ENCODE results near the gene CPT1C.

The CPT1C gene

DNA sequence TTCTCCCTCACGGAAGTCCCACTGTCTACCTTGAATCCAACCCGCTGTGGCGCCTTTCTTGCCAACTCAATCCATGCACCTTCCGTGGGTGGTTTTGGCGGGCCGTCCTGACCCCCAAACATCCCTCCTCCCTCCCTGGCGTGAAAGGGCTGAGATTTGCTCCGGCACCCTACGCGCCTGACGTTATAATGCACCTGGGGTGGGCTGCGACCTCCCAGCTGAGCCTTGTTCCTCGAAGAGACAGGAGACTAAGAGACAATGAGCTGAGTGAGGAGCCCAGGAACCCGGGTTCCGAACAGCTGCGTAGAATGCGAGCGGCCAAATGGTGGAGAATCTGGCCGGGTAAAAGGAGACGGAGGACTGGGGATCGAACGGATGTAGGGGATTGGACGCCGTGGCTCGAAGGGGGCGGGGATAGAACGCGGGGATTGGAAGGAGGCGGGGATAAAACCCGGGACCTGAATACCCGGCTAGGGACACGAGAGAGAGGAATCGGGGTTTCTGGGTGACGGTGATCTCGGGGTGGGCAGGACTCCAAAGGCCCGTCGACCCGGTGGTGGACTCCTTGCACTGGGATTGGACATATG lies at the start of gene CPT1C:
Gene CPT1C, plus strand, starts transcription at position 461 of the 587 bp plus-strand sequence. CDS start 1,137 bp downstream, outside the sequence.
- no peak within 1 kb of the TSS for H3K4me3 ChIP-seq (IDR thresholded peaks at IDR 0.05; ENCODE audit: insufficient read depth, low read depth, low read length)
- H3K4me1 ChIP-seq (ENCODE audit: low read depth, poor library complexity, severe bottlenecking), result no peaks in the 10 kb centered on the region
- peak within 1 kb of the TSS; percentile 42 for H2AFZ ChIP-seq (ENCODE audit: low read depth)
- TF ChIP-seq, protein P1, sequence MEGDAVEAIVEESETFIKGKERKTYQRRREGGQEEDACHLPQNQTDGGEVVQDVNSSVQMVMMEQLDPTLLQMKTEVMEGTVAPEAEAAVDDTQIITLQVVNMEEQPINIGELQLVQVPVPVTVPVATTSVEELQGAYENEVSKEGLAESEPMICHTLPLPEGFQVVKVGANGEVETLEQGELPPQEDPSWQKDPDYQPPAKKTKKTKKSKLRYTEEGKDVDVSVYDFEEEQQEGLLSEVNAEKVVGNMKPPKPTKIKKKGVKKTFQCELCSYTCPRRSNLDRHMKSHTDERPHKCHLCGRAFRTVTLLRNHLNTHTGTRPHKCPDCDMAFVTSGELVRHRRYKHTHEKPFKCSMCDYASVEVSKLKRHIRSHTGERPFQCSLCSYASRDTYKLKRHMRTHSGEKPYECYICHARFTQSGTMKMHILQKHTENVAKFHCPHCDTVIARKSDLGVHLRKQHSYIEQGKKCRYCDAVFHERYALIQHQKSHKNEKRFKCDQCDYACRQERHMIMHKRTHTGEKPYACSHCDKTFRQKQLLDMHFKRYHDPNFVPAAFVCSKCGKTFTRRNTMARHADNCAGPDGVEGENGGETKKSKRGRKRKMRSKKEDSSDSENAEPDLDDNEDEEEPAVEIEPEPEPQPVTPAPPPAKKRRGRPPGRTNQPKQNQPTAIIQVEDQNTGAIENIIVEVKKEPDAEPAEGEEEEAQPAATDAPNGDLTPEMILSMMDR (conservative IDR thresholded peaks at IDR 0.05; ENCODE audit: low read depth, low read length), result no peak
- no peaks in the 10 kb centered on the region for H3K36me3 ChIP-seq (ENCODE audit: insufficient read depth)
- H3K79me2 ChIP-seq (ENCODE audit: insufficient read depth, low read depth), result no peaks in the 10 kb centered on the region
- H3K4me2 ChIP-seq, result peak within 1 kb of the TSS; percentile 43
- no peak within 1 kb of the TSS for H3K27ac ChIP-seq
- no peaks in the 10 kb centered on the region for H4K20me1 ChIP-seq (ENCODE audit: insufficient read depth)
- no peaks in the 10 kb centered on the region for H3K27me3 ChIP-seq (ENCODE audit: insufficient read depth, low read depth)
- no peak within 1 kb of the TSS for H3K9ac ChIP-seq

- Histone ChIP-seq H3K27ac (peak within 1 kb of the TSS; percentile 70), H2AFZ (ENCODE audit: low read depth) (peak within 1 kb of the TSS; percentile 69), H3K4me2 (peak within 1 kb of the TSS; percentile 89), H3K4me1 (ENCODE audit: low read depth, poor library complexity, severe bottlenecking) (peaks cover 35% of the 10 kb centered on the region), H3K9ac (peak within 1 kb of the TSS; percentile 81), H3K4me3 (IDR thresholded peaks at IDR 0.05; ENCODE audit: insufficient read depth, low read depth, low read length) (no peak within 1 kb of the TSS), H3K36me3 (ENCODE audit: insufficient read depth) (no peaks in the 10 kb centered on the region), H4K20me1 (ENCODE audit: insufficient read depth) (no peaks in the 10 kb centered on the region), H3K79me2 (ENCODE audit: insufficient read depth, low read depth) (peaks cover 32% of the 10 kb centered on the region), H3K27me3 (ENCODE audit: insufficient read depth, low read depth) (peaks cover 14% of the 10 kb centered on the region; the same call in 1 of the 2 replicates)
- TF ChIP-seq, protein P1 (conservative IDR thresholded peaks at IDR 0.05; ENCODE audit: low read depth, low read length), result no peak
Observed at GRCh38 chr19:49641688-49642491, 49.0 kb upstream of the CPT1C start, which contains the start of gene SCAF1. Gene SCAF1 (plus strand): TSS chr19:49642209. CDS start chr19:49645027, 2,818 bp downstream.

- Histone ChIP-seq H3K36me3 (ENCODE audit: insufficient read depth) (no peaks in the 10 kb centered on the region; the same call in 1 of the 2 replicates), H3K4me2 (peak overlapping the region; percentile 89), H3K27me3 (ENCODE audit: insufficient read depth, low read depth) (peaks cover 14% of the 10 kb centered on the region; the same call in 1 of the 2 replicates), H3K79me2 (ENCODE audit: insufficient read depth, low read depth) (peaks cover 33% of the 10 kb centered on the region), H3K4me1 (ENCODE audit: low read depth, poor library complexity, severe bottlenecking) (peaks cover 35% of the 10 kb centered on the region), H3K4me3 (IDR thresholded peaks at IDR 0.05; ENCODE audit: insufficient read depth, low read depth, low read length) (no peak overlapping the region), H3K27ac (peak overlapping the region; percentile 60), H4K20me1 (ENCODE audit: insufficient read depth) (no peaks in the 10 kb centered on the region), H3K9ac (peak overlapping the region; percentile 81), H2AFZ (ENCODE audit: low read depth) (peak overlapping the region; percentile 69)
- TF ChIP-seq, protein P1 (conservative IDR thresholded peaks at IDR 0.05; ENCODE audit: low read depth, low read length), result no peak
Observed at GRCh38 chr19:49642492-49643035, 48.4 kb upstream of the CPT1C start.

GRCh38 chr19:49643466-49643865 lies 47.5 kb upstream of the CPT1C start:
- no peak overlapping the region for H3K27ac ChIP-seq

More at GRCh38 chr19:49643466-49643865, 47.5 kb upstream of the CPT1C start:
- H3K27me3 ChIP-seq (ENCODE audit: insufficient read depth, low read depth), result peaks cover 11% of the 10 kb centered on the region; the same call in 1 of the 2 replicates
- TF ChIP-seq, protein P1 (conservative IDR thresholded peaks at IDR 0.05; ENCODE audit: low read depth, low read length), result no peak
- H3K9ac ChIP-seq, result no peak overlapping the region
- peaks cover 33% of the 10 kb centered on the region for H3K79me2 ChIP-seq (ENCODE audit: insufficient read depth, low read depth)
- no peak overlapping the region for H3K4me3 ChIP-seq (IDR thresholded peaks at IDR 0.05; ENCODE audit: insufficient read depth, low read depth, low read length)
- peaks cover 30% of the 10 kb centered on the region for H3K4me1 ChIP-seq (ENCODE audit: low read depth, poor library complexity, severe bottlenecking)
- no peaks in the 10 kb centered on the region for H4K20me1 ChIP-seq (ENCODE audit: insufficient read depth)
- no peak overlapping the region for H2AFZ ChIP-seq (ENCODE audit: low read depth)
- no peaks in the 10 kb centered on the region; the same call in 1 of the 2 replicates for H3K36me3 ChIP-seq (ENCODE audit: insufficient read depth)
- H3K4me2 ChIP-seq, result peak overlapping the region; percentile 89
